NCI-H2227 (cell line): Measurements from ENCODE around the gene COL19A1.
"Not testable (repeated sequence)": the region's sequence is repeated elsewhere in the genome, so short reads cannot be mapped to it uniquely, and the experiment has no call there.

Experiments used
- DNase-seq: peaks from one replicate; lab custom pipeline; 2025; ENCODE audit not compliant: unreplicated experiment; lab: John Stamatoyannopoulos, UW

Gene COL19A1

DNA sequence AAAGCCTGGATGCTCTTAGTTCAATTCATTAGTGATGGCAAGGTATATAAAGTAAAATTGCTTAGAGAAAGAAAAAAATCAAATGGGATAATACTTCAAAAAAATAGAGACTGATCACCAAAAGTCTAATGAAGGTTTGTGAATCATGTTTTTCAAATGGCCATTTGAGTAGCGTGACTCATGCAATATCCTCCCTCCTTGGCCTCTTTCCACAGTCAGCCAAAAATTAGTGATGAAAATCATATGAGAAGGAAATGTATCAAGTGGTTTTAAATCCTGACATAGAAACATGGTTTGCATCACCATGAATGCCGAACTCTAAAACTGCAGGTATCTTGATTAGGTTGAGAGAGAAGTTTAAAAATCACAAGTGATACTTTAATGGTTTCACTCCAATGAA is 1.2 kb upstream of the COL19A1 start:
- DNase-seq: no peak

DNA sequence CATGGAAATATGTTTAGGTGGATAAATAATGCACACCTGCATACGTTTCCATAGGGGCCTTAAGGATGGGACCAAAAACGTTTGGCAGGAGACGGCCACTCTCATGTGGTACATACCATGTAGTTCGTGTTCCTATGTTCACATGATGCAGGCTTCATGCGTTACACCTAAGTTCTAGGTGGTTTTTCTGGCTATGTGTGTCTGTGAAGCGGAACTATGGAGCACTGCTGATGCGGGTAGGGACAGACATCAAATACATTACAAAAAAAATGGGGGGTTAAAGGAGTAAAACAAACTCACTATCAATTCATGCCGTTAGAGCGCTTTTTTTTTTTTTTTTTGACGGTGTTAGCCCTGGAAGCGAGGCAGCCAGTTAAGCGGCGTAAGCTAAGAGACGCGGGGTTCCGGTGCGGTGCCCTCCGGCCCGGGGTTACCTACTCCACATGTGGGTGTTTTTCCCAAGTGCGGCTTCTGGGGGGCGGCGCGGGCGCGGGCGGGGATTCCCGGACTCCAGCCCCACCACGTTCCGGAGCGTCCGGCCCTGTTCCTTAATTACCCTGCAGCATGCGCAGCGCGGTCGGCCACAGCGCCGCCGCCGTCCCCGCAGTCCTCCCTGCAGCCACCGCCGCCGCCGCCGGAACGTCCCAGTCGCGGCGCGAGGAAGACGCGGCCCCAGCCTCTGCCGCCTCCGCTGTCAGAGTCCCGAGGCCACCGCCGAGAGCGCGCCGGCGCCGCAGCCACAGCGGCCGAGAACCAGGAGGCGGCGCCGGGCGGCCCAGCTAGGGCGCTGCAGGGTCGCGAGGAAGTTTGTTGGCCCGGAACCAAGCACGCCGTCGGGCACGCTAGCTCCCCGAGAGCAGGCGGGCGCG is 648 bp downstream of the COL19A1 start:
- peak; percentile 68 for DNase-seq

DNA sequence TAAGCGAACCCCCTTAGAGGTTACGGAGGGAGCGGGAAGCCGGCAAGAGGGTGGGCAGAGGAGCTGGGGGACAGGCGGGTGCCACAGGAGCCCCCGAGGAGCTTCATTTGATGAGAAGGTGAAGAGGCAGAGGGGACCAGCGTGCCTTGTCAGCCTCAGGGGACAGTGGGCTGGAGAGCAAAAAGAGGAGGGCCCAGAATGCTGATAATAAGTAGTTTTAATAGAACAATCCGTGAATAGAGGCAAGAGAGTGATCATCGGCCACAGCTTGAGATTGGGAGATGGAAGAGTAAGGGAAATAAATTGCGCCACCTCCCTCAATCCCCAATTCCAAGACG is 1.3 kb downstream of the COL19A1 start:
- DNase-seq: no peak

DNA sequence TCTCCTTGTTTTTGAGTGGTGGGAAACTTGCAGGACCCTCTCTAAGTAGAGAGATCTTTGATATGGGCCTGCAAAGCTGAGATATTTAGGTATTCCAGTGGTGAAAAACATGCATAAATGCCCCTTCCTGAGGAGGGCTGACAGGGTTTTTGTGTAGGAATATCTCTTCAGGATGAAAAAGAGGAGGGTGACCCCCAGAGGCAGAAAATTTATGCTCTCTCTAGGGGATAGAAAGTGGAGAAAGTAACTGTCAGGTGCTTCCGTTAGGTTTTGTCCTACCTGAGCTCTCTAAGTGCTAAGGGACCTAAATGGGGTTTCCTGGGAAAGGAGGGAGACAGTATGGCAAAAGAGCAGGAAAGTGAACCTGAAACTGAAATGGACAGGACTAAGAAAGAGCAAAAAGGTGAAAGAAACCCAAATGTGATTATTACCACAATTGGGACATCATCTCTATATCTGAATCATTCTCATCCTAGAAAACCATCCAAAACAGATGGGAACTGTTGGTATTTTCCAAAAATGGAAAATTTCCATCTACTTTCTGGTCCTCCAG is 2.0 kb downstream of the COL19A1 start:
- DNase-seq: no peak

DNA sequence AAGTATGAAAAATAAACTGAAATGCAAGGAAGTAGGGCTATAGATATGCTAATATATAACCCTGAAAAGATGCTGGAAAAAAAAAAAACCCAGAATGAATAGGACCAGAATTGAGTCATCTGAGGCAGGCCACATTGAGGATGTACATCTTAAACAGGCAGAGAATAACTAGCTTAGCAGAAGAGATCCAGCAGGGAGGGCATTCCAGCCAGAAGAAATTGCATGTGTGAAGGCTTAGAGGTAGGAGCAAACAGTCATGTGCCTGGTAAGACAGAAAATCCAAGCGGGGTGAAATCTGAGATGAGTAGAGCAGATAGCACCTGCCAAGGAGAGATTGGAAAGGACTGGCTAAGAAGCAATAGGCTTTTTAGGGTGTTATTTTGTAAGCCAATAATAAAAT is 2.6 kb downstream of the COL19A1 start:
- no peak for DNase-seq

DNA sequence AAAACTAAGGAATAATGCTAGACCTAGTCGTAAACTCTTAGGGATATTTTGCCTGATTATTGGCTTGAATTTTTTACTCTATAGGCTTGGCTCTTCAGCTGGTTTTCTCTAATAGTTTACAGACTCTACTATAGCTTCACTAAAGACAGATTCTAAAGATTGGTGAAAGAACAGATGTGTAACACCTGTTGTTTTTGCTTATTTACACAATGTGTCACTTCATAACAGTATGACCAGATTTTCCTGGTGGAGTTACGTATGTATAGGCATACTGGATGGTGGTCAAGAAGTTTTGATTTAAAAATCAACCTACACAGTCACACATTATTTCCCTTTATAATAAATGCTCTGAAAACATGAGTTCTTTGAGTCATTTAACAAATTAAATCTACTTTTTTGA is 4.8 kb downstream of the COL19A1 start:
- DNase-seq: no peak

DNA sequence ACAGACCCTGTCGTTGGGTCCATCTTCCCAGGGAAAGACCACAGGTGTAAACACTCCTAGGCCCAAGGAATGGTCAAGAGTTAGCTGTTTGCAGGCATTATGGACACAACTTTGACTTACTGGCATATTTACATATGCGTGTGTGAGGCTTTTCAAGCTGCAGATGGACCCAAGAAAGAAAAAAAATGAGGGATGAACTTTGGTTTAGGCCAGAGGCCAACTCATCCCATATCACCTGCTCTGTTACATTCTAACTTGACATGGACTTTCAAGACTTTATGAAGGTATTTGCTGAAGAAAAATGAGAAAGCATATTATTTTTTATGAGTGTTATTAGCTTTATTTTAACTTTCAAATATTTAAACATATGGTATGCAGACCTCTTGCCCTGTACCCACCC is 6.9 kb downstream of the COL19A1 start:
- DNase-seq: no peak

DNA sequence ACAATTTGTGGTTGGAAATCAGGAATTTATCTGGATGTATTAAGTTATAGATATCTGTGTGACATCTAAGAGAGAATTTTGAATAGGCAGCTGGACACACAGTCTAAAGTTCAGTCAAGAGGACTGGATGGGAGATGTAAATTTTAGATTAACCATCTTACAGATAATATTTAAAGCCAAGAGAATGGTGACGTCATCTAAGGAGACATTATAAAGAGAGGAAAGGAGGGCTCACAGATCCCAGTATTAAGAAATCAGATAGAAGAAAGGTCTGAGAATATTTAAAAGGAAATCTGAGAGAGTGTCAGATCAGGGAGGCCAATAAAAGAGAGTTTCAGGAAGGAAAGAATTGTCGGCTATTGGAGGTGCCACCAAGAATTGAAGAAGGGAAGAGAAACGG is 9.4 kb downstream of the COL19A1 start:
- DNase-seq: no peak

DNA sequence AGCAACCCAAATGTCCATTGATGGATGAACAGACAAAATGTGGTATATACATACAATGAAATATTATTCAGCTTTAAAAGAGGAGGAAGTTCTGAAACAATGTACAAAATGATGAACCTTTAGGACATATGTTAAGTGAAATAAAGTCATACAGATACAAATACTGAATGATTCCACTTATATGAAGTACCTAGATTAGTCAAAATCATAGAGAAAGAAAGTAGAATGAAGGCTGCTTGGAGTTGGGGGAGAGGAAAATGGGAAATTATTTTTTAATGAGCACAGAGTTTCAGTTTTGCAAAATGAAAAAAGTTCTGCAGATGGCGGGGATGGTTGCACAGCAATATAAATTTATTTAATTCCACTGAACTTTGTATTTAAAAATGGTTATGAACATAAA is 12.4 kb downstream of the COL19A1 start:
- no peak for DNase-seq

DNA sequence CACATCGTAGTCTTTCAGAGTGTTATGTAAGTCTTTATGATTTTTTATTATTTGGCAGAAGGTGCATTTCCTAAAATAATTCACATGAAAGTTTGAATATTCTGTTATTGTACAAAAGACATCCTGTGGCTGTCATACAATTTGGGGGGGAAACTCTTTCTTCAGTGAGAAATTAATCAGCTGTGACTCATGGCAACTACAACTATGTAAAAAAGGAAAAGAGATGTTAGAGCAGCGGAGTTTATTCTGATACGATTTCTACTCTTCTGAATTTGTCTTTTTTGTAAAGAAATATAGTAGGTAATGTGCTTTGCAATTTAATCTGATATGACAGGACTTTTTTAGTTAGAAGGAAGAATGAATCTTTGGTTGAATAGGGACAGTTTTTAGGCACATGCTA is 14.2 kb downstream of the COL19A1 start:
- no peak for DNase-seq

DNA sequence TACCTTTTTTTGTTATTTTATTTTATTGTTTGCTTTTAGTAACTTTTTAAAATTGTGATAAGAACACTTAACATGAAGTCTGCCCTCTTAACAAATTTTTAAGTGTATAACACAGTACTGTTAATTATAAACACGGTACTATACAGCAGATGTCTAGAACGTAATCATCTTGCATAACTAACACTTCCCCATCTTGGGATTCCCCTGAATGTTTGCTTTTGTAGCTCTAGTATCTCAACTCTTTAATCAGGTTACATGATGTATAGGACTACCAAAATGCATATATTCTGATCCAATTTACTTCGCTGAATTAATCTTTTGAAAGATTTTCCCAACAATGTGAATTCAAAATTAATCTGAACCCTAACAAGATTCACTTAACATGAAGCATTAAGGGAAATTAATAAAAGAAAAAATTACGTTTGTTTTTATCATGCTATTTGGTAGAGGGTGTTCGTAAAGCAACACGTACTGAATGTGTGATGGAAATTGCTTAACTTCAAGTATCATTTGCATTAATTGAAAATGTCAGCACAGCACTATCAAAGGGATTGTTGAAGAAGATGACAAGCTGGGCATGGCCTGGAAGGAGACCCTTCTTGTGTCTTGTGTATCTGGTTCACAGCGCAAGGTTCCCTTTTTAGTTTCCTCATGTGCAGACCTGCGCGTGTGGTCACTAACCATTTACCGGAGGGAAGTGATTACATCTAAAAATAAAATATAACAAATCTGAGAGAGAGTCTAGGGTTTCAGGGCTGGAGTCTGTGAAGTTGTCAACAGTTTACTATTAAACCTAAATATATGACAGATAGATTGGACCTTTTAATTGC is 15.2 kb downstream of the COL19A1 start:
- no peak for DNase-seq

DNA sequence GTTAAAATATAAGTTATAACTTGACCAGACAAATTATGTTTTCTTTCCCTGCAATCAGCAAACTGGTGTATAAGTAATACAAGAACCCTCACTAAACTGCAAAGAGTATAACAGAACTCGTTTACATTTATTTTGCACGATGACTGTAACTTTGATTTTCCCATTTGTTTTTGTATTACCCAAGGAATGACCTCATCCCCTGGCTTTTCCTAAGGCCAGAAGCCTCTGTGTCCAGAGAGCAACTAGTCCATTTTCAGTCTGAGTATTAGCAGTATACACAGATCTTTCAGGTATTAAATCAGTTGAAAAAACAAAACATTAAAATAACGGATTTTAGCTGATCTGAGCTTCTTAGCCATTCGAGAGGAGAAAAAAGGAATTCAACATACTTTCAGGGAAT is 17.2 kb downstream of the COL19A1 start:
- no peak for DNase-seq

DNA sequence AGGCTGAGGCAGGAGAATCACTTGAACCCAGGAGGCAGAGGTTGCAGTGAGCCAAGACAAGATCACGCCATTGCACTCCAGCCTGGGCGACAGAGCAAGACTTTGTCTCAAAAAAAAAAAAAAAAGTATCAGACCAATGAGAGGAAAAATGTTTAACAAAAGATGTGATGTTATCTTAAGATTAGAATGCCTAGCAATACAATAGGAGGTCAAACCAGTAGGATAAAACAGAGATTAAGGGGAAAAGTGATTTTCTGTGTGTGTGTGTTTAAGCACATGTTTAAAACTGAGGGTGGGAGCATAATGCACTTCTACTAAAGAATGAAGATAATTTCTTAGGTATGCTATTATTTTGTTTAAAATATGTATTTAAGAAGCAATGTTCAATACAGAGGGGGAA is 17.9 kb downstream of the COL19A1 start:
- DNase-seq: no peak

DNA sequence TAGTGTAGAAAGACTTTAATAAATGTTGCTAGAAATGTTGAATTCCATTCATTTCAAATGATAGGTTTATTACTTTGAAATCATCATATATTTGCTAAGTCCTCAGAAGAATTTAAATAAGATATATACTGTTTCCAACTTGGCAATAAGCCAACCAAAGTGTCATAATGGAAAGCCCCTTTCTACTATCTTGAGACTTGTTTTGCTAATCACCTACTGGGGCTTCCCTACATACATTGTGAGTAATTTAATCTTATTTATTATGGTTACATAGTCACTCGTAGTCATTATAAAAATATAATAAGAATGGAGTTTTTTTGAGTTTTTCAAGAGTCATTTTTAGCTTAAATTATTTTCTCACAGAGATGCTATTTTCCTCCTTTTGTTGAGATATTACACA is 20.7 kb downstream of the COL19A1 start:
- DNase-seq: no peak

DNA sequence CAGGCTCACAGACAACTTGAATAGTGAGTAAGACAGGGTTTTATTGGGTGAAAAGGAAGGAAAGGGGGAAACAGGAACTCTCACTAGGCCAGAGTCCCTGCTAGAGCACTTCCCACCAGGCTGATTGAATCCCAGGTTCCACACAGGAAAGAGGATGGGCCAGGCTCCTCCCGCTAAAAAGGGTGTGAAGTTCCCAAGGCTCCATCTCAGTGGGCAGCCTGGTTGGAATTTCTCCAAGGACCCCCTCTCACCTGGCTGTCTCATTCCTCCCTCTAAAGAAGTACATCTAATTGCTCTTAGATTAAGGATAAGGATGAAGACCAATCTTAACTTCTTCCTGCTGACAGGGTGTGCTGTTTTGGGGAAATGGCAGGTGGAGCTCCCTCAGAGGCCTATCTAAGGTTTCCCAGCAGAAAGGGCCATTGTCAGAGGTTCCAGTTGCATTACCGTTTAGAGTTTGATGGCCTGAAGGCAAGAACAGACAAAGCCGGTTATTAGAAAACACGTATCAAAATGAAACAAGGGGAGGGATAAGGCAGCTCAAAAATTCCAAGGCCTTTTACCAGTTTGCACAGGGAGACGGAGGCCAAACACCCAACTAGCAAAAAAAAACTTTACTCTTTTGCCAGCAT is 21.5 kb downstream of the COL19A1 start:
- no peak for DNase-seq

DNA sequence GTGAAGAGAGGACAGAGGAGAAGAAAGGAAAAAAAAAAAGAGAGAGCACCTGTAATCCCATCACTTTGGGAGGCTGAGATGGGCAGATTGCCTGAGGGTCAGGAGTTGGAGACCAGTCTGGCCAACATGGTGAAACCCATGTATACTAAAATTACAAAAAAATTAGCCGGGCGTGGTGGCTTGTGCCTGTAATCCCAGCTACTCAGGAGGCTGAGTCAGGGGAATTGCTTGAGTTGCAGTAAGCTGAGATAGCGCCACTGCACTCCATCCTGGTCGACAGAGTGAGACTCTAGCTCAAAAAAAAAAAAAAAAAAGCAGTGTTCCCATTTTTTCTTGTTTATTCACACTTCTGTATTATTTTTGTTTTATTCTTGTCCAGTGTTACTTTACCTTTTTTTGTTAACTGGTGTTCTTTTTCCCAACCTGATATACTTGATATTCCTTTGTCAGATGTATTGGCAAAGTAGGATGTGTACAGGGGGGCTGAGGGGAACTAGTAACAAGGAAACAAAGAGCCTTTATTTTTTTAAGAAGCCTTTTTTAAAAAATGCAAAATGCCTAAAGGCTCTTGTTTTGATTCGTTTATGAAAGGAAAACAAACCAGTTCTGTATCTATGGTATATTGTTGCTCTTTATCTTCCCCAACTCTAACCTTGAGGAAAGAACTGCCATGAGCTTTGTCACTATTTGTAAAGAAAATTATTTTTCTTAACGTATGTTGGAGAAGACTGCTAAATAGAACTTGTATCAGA is 22.3 kb downstream of the COL19A1 start:
- DNase-seq: no peak

DNA sequence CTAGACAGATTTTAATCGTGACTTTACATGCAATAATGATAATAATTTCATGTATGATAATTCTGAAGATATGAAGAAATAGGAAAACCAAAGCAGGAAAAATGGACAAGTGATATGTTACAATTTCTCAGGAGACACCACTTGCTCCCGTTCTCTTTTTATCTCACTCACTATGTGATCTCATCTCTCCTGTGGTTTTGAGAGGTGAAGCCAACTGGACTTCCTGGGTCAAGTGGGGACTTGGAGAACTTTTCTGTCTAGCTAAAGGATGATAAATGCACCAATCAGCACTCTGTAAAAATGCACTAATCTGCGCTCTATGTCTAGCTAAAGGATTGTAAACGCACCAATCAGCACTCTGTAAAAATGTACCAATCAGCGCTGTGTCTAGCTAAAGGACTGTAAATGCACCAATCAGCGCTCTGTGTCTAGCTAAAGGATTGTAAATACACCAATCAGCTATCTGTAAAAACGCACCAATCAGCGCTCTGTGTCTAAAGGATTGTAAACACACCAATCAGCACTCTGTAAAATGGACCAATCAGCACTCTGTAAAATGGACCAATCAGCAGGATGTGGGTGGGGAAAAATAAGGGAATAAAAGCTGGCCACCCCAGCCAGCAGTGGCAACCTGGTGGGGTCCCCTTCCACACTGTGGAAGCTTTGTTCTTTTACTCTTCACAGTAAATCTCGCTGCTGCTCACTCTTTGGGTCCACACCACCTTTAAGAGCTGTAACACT is 23.0 kb downstream of the COL19A1 start:
- DNase-seq: not testable (repeated sequence)

DNA sequence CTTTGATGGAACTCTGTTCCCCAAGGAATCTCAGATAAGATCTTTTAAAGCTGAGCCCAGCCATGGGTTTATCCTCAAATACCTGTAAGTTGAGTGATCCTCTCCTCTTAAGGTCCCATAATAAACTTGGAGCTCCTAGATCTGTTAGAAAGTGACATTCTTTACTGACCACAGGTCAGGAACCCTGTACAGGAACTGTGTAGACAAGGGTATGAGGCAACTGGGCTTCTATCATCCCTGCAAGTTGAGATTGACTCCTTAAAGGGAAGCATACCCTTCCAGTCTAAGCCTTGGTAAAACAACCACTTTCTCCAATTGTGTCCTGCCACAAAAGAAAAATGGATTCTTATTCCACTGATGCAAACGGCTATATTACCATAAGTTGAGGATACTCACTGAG is 26.2 kb downstream of the COL19A1 start:
- DNase-seq: not testable (repeated sequence)

DNA sequence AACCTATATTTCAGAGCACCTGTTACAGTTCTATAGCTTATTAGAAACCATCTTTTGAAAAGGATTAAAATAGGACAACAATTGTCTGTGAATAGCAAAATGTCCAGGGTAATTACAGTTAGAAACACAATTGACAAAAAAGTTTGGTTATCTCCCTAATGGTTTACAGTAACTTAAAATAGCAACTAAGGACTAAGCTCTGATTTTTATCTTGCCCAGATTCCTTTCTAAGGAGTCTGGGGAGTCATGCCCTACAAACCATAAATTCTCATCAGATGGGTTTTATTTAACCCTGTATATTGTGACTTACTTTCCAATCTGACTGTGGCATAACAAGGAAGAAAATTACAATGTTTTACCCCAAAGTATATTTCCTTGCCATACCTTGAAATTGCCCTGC is 26.9 kb downstream of the COL19A1 start:
- not testable (repeated sequence) for DNase-seq
